OCI-LY1 (cell line): ENCODE results near the gene ADAMTS17.

Source experiments
- CTCF ChIP-seq: fragments of 200-600 bp; sonication (generic), shearing (Covaris generic); IDR thresholded peaks from 2 replicates; pipeline ENCODE4 v1.5.1; 2017; ENCODE audit warnings: mild to moderate bottlenecking, antibody characterized with exemption, low read length, moderate library complexity, mixed read lengths
- EZH2 ChIP-seq: fragments of 200-600 bp; sonication (generic), shearing (Covaris generic); IDR thresholded peaks from 2 replicates; pipeline ENCODE4 v1.8.0; 2017; ENCODE audit warnings: borderline replicate concordance, mixed run types, mild to moderate bottlenecking, antibody characterized with exemption, low read length, moderate library complexity, mixed read lengths

- TF ChIP-seq CTCF (no peak), EZH2 (no peak)
Measured at GRCh38 chr15:100314809-100315400, 26.9 kb downstream of the ADAMTS17 start.
